Prostate gland (tissue), 2 donors: ENCODE measurements around the gene ZMIZ1. TPM values are rescaled to one million over a fixed set of nuclear protein-coding genes. Genes with fewer than 3 reads are reported as not detected.

ENCODE experiments used
- DNase-seq: peaks from one replicate; pipeline ENCODE4 v3.0.0-alpha.2; 2019; ENCODE audit warnings: low spot score
- H3K27ac ChIP-seq, 2 donors: fragments of 200-600 bp; sonication (generic); 2 replicates each; pipeline ENCODE4 v1.5.1; 2017 to 2019
- H3K27me3 ChIP-seq: fragments of 200-600 bp; sonication (generic); replicated peaks from 2 replicates; pipeline ENCODE4 v1.5.1; 2019; ENCODE audit not compliant: insufficient read depth
- H3K36me3 ChIP-seq, 2 donors: fragments of 200-600 bp; sonication (generic); 1 replicate in 1 of 2; 2 replicates in 1 of 2; pipeline versions ENCODE4 v1.5.1 to v1.8.1; 2017 to 2019
- H3K4me1 ChIP-seq: fragments of 200-600 bp; sonication (generic); replicated peaks from 2 replicates; pipeline ENCODE4 v1.5.1; 2019
- H3K4me3 ChIP-seq, 2 donors: fragments of 200-600 bp; sonication (generic); 2 replicates each; pipeline ENCODE4 v1.5.1; 2017 to 2019
- H3K9me3 ChIP-seq: fragments of 200-600 bp; sonication (generic); 2 replicates; pipeline ENCODE4 v1.5.1; 2017
- CTCF ChIP-seq, 4 experiments: fragments of 200-600 bp in 2 of 4; fragments of 450-650 bp in 2 of 4; sonication (generic) in 2 of 4; IDR thresholded peaks; 1 replicate in 3 of 4; 2 replicates in 1 of 4; pipeline ENCODE4 v1.5.1; 2016 to 2019; ENCODE audit warnings: antibody characterized with exemption in 4 of 4, mild to moderate bottlenecking in 2 of 4, moderate library complexity in 2 of 4
- POLR2A ChIP-seq: fragments of 450-650 bp; IDR thresholded peaks from one replicate; pipeline ENCODE4 v1.6.1; 2016; ENCODE audit warnings: antibody characterized with exemption, mild to moderate bottlenecking
- POLR2AphosphoS5 ChIP-seq: sonication (generic); formaldehyde crosslinking; IDR thresholded peaks from one replicate; pipeline ENCODE4 v1.6.1; 2017; ENCODE audit warnings: antibody characterized with exemption
- WGBS: methylation state at CpG from one replicate; pipeline ENCODE4 v1.1.5; 2018; 5-methylcytosine and 5-hydroxymethylcytosine counted together
- intact Hi-C: fragments of 100-400 bp; cut with DNase I; formaldehyde crosslinking; loops from one replicate; pipeline ENCODE4 v1.14.2; 2022
- total RNA-seq, 2 donors: library from RNA; depleted of rRNA; stranded (reverse); fragments of >200 nt; gene quantifications; one replicate each; pipeline ENCODE4 v1.1.0, GENCODE V29; 2016

ZMIZ1 gene
- total RNA-seq, 2 donors from 2014 or later: 69.6 to 78.5 TPM

GRCh38 chr10:79207096-79207357 is 138.3 kb downstream of the ZMIZ1 start:
- no peak overlapping the region for H3K4me3 ChIP-seq
- 71% methylated on average over 4 of the region's 4 CpGs for WGBS
- TF ChIP-seq POLR2A (no peak), CTCF (IDR thresholded peaks at IDR 0.05) (no peak), POLR2AphosphoS5 (no peak)
- H3K27ac ChIP-seq: no peak overlapping the region
- intact Hi-C loops: no loop called here
- no peaks in the 10 kb centered on the region for H3K4me1 ChIP-seq
- peaks cover 4 to 10% of the 10 kb centered on the region in 2 donors for H3K36me3 ChIP-seq
- no peaks in the 10 kb centered on the region for H3K27me3 ChIP-seq
- DNase-seq: no peak
- no peaks in the 10 kb centered on the region for H3K9me3 ChIP-seq

- TF ChIP-seq POLR2A (no peak), CTCF (IDR thresholded peaks at IDR 0.05) (no peak), POLR2AphosphoS5 (no peak)
- H3K27ac ChIP-seq: no peak overlapping the region
- no peaks in the 10 kb centered on the region for H3K27me3 ChIP-seq
- H3K4me1 ChIP-seq: no peaks in the 10 kb centered on the region
- no peak for DNase-seq
- peaks cover 4 to 10% of the 10 kb centered on the region in 2 donors for H3K36me3 ChIP-seq
- 85% methylated on average over 4 of the region's 5 CpGs for WGBS
- no peaks in the 10 kb centered on the region for H3K9me3 ChIP-seq
- intact Hi-C loops: no loop called here
- H3K4me3 ChIP-seq: no peak overlapping the region
Measured at GRCh38 chr10:79207726-79208125, 139.0 kb downstream of the ZMIZ1 start.

DNA sequence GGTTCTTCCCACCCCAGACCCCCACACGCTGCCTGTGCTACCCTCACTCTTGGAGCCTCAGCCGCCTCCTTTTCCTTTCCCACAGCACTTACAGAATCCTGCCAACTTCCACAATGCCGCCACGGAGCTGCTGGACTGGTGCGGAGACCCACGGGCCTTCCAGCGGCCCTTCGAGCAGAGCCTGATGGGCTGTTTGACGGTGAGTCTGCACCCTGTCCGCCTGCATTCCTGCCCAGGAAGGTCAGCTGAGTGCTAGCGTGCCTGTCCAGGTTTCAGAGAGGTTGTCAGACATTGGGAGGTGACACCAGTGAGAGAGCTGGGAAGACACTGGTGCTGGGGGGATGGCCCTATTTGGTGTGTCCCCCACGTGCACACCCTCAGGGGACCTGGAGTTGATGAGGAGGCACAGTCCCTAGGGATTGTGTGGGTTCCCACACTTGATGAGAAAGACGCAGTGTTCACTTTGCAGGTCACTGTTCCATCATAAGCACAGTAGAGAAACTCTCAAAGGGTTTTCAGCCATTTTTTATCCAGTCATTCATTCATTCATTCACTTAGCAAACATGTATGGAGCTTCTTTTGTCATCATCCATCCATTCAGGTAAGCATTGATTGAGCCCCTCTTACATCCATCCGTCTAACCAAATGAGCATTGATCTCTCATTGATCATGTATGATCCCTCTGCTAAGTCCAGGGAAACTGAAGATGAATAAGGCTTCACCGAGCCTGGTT is 139.7 kb downstream of the ZMIZ1 start:
- WGBS: 81% methylated on average over 15 of the region's 15 CpGs
- Histone ChIP-seq H3K27ac (no peak overlapping the region), H3K27me3 (no peaks in the 10 kb centered on the region), H3K36me3 (peaks cover 4 to 10% of the 10 kb centered on the region in 2 donors), H3K9me3 (no peaks in the 10 kb centered on the region), H3K4me3 (no peak overlapping the region), H3K4me1 (no peaks in the 10 kb centered on the region)
- DNase-seq: no peak
- intact Hi-C loops: no loop called here
- TF ChIP-seq CTCF (IDR thresholded peaks at IDR 0.05) (no peak), POLR2A (no peak), POLR2AphosphoS5 (no peak)

DNA sequence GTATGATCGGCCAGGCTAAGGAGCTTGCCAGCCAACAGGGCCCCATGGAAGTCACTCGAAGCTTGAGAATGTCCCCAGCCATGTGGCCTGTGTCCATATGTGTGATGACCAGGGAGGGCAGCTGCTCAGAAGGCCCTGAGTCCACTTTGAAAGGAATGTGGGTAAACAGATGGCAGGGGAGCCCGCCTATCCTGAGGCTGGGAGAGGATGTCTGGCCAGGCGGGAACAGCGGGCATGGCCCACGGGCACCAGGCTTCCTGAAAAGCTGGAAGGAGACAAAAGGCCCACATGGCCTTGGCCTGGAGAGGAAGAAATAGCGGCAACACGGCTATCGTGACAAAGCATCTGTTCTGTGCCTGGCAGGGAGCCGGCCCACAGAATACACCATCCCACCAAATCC is 140.6 kb downstream of the ZMIZ1 start:
- 90% methylated on average over 10 of the region's 10 CpGs for WGBS
- Histone ChIP-seq H3K27me3 (no peaks in the 10 kb centered on the region), H3K27ac (no peak overlapping the region), H3K4me1 (no peaks in the 10 kb centered on the region), H3K36me3 (peaks cover 4 to 10% of the 10 kb centered on the region in 2 donors), H3K4me3 (no peak overlapping the region), H3K9me3 (no peaks in the 10 kb centered on the region)
- intact Hi-C loops: no loop called here
- TF ChIP-seq POLR2AphosphoS5 (no peak), CTCF (IDR thresholded peaks at IDR 0.05) (no peak), POLR2A (no peak)
- no peak for DNase-seq

GRCh38 chr10:79209831-79210230 is 141.1 kb downstream of the ZMIZ1 start:
- H3K4me1 ChIP-seq: no peaks in the 10 kb centered on the region
- TF ChIP-seq POLR2A: no peak
- H3K27me3 ChIP-seq: no peaks in the 10 kb centered on the region
- H3K27ac ChIP-seq: no peak overlapping the region
- no peak overlapping the region for H3K4me3 ChIP-seq
- H3K36me3 ChIP-seq: peaks cover 4 to 10% of the 10 kb centered on the region in 2 donors
- H3K9me3 ChIP-seq: no peaks in the 10 kb centered on the region
- 87% methylated on average over 3 of the region's 5 CpGs for WGBS
- intact Hi-C loops: no loop called here
- DNase-seq: no peak
